ENCODE measurements around the gene TRAPPC3L. TPM values are rescaled to one million over a fixed set of nuclear protein-coding genes. Genes with fewer than 3 reads are reported as not detected.

TRAPPC3L gene
- total and polyA plus RNA-seq, 2 of the 8 experiments (the other 6 are each of a cell fraction or from before 2014, with no cell fraction given): not detected

- Histone ChIP-seq H3K79me2 (ENCODE audit: control insufficient read depth in 1 of 2, insufficient read depth in 2 of 2, low read length in 2 of 2) (peaks cover 5 to 32% of the 10 kb centered on the region in 2 experiments; a peak in 3 of 4 replicates), H3K9ac (replicated peaks in 1 of 4; ENCODE audit: extremely low read depth in 1 of 4, low read depth in 3 of 4, low read length in 3 of 4) (no peak overlapping the region), H4K5ac (ENCODE audit: insufficient read length, low read depth, low read length) (no peak overlapping the region), H3K4ac (replicated peaks; ENCODE audit: insufficient read length, low read depth, low read length) (no peak overlapping the region), H2BK12ac (ENCODE audit: low read depth, low read length) (no peak overlapping the region), H3K4me1 (replicated peaks in 1 of 4; ENCODE audit: control insufficient read depth in 3 of 4, insufficient read depth in 4 of 4, low read length in 3 of 4) (peaks cover 0 to 3% (median 1%) of the 10 kb centered on the region in 4 experiments; a peak in 3 of 7 replicates), H4K8ac (ENCODE audit: extremely low read depth, insufficient read depth, low read length) (no peak overlapping the region), H4K20me1 (replicated peaks in 1 of 2; ENCODE audit: control insufficient read depth in 1 of 2, insufficient read depth in 2 of 2, low read length in 2 of 2) (peaks cover 0 to 3% of the 10 kb centered on the region in 2 experiments), H3K36me3 (ENCODE audit: control insufficient read depth in 2 of 4, insufficient read depth in 4 of 4, low read length in 3 of 4) (no peaks in the 10 kb centered on the region), H3K56ac (replicated peaks; ENCODE audit: insufficient read length, low read depth, low read length) (no peak overlapping the region), H2AFZ (ENCODE audit: low read length) (no peak overlapping the region), H3K9me3 (ENCODE audit: insufficient read depth in 2 of 2, low read depth in 1 of 2, low read length in 1 of 2) (no peaks in the 10 kb centered on the region), H2BK20ac (ENCODE audit: low read length) (no peak overlapping the region), H3K4me2 (ENCODE audit: insufficient read depth in 1 of 2, low read depth in 2 of 2, low read length in 2 of 2) (no peak overlapping the region; a peak in 1 of 4 replicates), H3K23ac (ENCODE audit: insufficient read length) (no peak overlapping the region), H2BK15ac (ENCODE audit: low read length) (no peak overlapping the region), H3K27me3 (replicated peaks in 1 of 4; ENCODE audit: control insufficient read depth in 3 of 4, extremely low read depth in 1 of 4, insufficient read depth in 3 of 4, low read length in 3 of 4) (no peaks in the 10 kb centered on the region), H3K4me3 (ENCODE audit: extremely low read depth in 1 of 4, insufficient read depth in 2 of 4, low read depth in 3 of 4, low read length in 4 of 4) (no peak overlapping the region), H3K18ac (ENCODE audit: extremely low read depth, low read length) (no peak overlapping the region), H4K91ac (replicated peaks; ENCODE audit: insufficient read length, low read length) (no peak overlapping the region), H2BK5ac (ENCODE audit: low read depth, low read length) (no peak overlapping the region), H3K23me2 (ENCODE audit: low read depth, low read length) (peaks cover 3% of the 10 kb centered on the region; the same call in 1 of the 2 replicates), H2BK120ac (replicated peaks; ENCODE audit: low read depth, low read length) (no peak overlapping the region), H3K79me1 (ENCODE audit: low read depth, low read length) (peaks cover 2% of the 10 kb centered on the region; the same call in 1 of the 2 replicates), H2AK5ac (ENCODE audit: low read depth, low read length) (no peak overlapping the region), H3K14ac (ENCODE audit: insufficient read length) (no peak overlapping the region), H3K27ac (ENCODE audit: low read depth, low read length) (no peak overlapping the region)
- FAIRE-seq (no peak), DNase-seq (ENCODE audit: low read depth in 1 of 2, low spot score in 2 of 2) (no peak)
- POLR2A ChIA-PET (ENCODE audit: partially characterized antibody): no interaction called here
- CTCF ChIA-PET (ENCODE audit: partially characterized antibody): interaction anchor here (0.6 to 5.9 kb wide), 9 partner anchors 9 to 300 kb away, joined by 3 to 59 read pairs (median 5); partner anchors contain the start of gene CALHM4
- 76% methylated on average over 7 of the region's 7 CpGs; no CpG with 5 or more reads in 1 of the 2 experiments for WGBS, 2 experiments (ENCODE audit: extremely low coverage in 1 of 2, insufficient coverage in 1 of 2, insufficient read length in 1 of 2, insufficient replicate concordance in 2 of 2, low coverage in 1 of 2, low lambda C conversion rate in 2 of 2, missing lambda C conversion rate in 1 of 2)
- TF ChIP-seq SRF (IDR thresholded peaks at IDR 0.05; ENCODE audit: low read depth, low read length): no peak
- no peak for TF ChIP-seq HDAC2 (IDR thresholded peaks at IDR 0.05; ENCODE audit: borderline replicate concordance in 1 of 2, low read depth in 2 of 2, low read length in 2 of 2)
- TF ChIP-seq SP1 (IDR thresholded peaks at IDR 0.05; ENCODE audit: low read depth, low read length): no peak
- TF ChIP-seq ATF3 (IDR thresholded peaks at IDR 0.05; ENCODE audit: insufficient read depth, low read depth, low read length): no peak
- TF ChIP-seq ATF2 (IDR thresholded peaks at IDR 0.05; ENCODE audit: low read length): no peak
- no peak for TF ChIP-seq CHD2 (IDR thresholded peaks at IDR 0.05; ENCODE audit: low read length)
- TF ChIP-seq SIN3A (conservative IDR thresholded peaks at IDR 0.05 in 1 of 2, IDR thresholded peaks at IDR 0.05 in 1 of 2; ENCODE audit: low read depth in 1 of 2, low read length in 2 of 2): no peak
- no peak for TF ChIP-seq BCL11A (IDR thresholded peaks at IDR 0.05; ENCODE audit: low read depth in 2 of 2, low read length in 2 of 2)
These were observed 23.6 kb upstream of the TRAPPC3L start for GRCh38 chr6:116568821-116569755.

All from H1 (cell line).